Neural cell (in vitro differentiated cells): ENCODE results near the gene TNFAIP1.

Experiments used
- CTCF ChIP-seq: fragments of 450-650 bp; IDR thresholded peaks from 2 replicates; pipeline ENCODE4 v1.5.1; 2014; ENCODE audit warnings: antibody characterized with exemption, mild to moderate bottlenecking, moderate library complexity; ENCODE audit not compliant: poor library complexity, severe bottlenecking
- POLR2AphosphoS5 ChIP-seq: IDR thresholded peaks from 2 replicates; pipeline ENCODE4 v1.6.1; 2012

GRCh38 chr17:28367641-28368305, 32.2 kb downstream of the TNFAIP1 start:
- TF ChIP-seq POLR2AphosphoS5 (no peak), CTCF (no peak)
